C4-2B (cell line): ENCODE data around the gene COMTD1.

Experiments
- CTCF ChIP-seq: fragments of 450-650 bp; conservative IDR thresholded peaks from 2 replicates; pipeline ENCODE4 v1.5.1; 2017; ENCODE audit warnings: mild to moderate bottlenecking
- ZFX ChIP-seq: fragments of 450-650 bp; IDR thresholded peaks from 2 replicates; pipeline ENCODE4 v1.6.1; 2017

- TF ChIP-seq CTCF (no peak), ZFX (no peak)
Measured at GRCh38 chr10:75209921-75210281, 25.9 kb downstream of the COMTD1 start.
